ENCODE results near the gene NDUFS6.

NDUFS6 gene

DNA sequence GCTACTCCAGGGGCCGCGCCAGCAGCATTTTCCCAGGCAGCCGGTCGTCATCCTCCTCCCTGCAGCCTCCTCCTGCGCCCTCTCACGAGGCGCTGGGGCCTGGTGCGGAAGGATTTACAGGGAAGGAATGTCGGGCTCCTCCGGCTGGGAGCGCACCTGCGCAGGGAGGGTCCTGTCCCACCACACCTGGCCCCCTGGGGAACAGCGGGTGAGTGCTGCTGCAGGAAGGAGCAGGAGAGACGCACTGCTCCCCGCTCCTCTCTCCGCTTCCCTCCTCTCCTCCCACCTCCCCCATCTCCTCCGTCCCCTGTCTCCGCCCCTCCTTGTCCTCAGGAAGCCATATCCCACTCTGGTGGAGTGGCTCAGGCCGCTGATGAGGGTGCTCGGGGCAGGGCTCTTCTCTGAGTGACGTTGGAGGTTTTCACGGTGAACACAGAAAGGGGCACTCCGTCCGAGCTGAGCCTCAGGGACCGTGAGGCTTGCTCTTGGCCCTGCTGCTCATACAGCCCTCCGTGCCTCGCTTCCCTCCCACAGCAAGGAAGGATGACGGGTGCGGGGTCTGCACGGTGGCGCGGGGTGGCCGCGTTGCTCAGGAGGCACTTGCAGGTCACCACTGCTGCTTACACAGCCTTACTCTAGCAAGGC, 50.2 kb downstream of the NDUFS6 start:
- no peak for DNase-seq (ENCODE audit: insufficient read length, low spot score)
- TF ChIP-seq, protein P1, sequence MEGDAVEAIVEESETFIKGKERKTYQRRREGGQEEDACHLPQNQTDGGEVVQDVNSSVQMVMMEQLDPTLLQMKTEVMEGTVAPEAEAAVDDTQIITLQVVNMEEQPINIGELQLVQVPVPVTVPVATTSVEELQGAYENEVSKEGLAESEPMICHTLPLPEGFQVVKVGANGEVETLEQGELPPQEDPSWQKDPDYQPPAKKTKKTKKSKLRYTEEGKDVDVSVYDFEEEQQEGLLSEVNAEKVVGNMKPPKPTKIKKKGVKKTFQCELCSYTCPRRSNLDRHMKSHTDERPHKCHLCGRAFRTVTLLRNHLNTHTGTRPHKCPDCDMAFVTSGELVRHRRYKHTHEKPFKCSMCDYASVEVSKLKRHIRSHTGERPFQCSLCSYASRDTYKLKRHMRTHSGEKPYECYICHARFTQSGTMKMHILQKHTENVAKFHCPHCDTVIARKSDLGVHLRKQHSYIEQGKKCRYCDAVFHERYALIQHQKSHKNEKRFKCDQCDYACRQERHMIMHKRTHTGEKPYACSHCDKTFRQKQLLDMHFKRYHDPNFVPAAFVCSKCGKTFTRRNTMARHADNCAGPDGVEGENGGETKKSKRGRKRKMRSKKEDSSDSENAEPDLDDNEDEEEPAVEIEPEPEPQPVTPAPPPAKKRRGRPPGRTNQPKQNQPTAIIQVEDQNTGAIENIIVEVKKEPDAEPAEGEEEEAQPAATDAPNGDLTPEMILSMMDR (IDR thresholded peaks at IDR 0.05; ENCODE audit: insufficient read depth, missing control alignments): no peak
- no peak for FAIRE-seq

DNA sequence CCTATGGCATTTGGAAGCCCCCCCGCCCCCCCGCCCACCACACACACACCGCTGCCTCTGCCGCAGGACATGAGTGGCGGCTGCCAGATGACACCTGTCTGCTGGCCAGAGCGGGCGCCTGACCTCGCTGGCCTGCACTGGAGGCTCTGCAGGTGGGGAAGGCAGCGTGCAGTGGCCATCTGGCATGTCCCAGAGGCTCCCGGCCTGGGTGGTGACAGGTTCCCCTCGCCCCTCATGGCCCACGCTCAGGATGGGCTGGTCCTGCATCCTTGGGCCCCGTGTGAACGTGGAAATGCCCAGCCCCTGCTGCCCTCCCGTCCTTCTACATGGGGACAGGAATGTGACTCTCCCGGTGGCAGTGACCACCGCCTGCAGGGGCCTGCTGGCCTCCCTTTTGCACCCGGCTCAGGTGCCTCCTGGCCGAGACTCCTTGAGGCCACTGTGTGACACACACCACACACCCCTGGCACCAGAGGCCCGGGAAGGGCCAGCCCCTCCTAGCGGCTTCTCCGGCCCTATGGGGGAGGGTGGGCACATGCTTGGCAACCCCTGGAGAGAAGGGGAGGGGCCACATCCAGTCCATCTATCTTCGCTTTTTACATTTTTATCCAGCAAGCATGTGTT, 51.2 kb downstream of the NDUFS6 start:
- TF ChIP-seq, protein P1 (IDR thresholded peaks at IDR 0.05; ENCODE audit: insufficient read depth, missing control alignments): no peak
- no peak for DNase-seq (ENCODE audit: insufficient read length, low spot score)
- FAIRE-seq: no peak

DNA sequence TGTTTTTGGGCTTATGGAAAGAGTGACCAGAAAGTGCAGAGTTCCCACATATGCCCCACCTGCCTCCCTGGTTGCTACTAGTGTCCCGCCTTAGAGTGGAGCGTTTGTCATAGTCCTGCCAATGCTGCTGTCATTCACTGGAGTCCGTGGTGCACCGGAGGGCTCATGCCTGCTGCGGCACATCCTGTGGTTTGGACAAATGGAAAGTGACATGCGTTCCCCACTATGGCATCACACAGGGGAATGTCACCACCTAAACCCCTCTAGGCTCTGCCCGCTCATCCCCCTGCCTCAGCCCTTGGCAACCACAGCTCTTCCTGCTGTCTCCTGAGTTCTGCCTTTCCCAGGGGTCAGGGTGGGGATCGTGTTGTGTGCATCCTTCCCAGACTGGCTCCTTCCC, 52.3 kb downstream of the NDUFS6 start:
- TF ChIP-seq, protein P1 (IDR thresholded peaks at IDR 0.05; ENCODE audit: insufficient read depth, missing control alignments): no peak
- no peak for FAIRE-seq
- DNase-seq (ENCODE audit: insufficient read length, low spot score): no peak

DNA sequence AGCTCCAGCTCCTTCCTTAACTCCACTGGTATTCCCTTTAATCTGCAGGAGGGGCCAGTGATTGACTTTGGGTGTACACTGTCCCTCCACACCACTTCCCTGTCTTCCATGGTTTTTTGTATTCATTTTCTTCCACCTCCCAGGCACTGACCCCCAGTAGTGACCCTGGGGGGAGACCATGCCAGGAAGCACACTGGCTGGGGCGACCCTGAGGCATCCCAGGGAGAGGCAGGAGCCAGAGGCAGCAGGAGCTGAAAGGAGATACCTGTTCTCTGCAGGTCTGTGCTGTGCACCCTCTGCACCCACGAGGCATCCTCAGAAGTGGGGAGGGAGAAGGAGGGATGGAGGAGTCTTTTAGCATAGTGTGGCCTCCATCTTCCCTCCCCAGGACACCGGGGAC, 53.9 kb downstream of the NDUFS6 start:
- DNase-seq (ENCODE audit: insufficient read length, low spot score) (no peak), FAIRE-seq (no peak)
- TF ChIP-seq, protein P1 (IDR thresholded peaks at IDR 0.05; ENCODE audit: insufficient read depth, missing control alignments): no peak

DNA sequence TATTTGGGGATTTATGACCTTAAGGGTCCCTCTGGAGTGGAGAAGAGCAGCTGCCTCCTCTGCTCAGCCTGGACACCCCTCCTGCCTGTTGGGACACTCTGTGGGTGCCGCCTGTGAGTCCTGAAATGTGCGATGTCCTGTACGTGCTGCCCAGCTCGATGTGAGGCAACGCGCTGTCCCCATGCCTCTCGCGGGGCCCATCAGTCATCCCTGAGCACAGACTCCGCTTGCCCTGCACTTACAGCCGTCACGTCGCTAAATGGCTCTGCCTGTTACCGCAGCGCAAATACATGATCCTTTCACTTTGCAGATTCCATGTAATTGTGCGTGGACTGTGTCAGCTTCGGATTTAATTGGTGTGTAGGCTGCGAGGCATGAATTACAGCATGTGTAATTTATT, 54.4 kb downstream of the NDUFS6 start:
- DNase-seq (ENCODE audit: insufficient read length, low spot score) (no peak), FAIRE-seq (no peak)
- TF ChIP-seq, protein P1 (IDR thresholded peaks at IDR 0.05; ENCODE audit: insufficient read depth, missing control alignments): no peak

DNA sequence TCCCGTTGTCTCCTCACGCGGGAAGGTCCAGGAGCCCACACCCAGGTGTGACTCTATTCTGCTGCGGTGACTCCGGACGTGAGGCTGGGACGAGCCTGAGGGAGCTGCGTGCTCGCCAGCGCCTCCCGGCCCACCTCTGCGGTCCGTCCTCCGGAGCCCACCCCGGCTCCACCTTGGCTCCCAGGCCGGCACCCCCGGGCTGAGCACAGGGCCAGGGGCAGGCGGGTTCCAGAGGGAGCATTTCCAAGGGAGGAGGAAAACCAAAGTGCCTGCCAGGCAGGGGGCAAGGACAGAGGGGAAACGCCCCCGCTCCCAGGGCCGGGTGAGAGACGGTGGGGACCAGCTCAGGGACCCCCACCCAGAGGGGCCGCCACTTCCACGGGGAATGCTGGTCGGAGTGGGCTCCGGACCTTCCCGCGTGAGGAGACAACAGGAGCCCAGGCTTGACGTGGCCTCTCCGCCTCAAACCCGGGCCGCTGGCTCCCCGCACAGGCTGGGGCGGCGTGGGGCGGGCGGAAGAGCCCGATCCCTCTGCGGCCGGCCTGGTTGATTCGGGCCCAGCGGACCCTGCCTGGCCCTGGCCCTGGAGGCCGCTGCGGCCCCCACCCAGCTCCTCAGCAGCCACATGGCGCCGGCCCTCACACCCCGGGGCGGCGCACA, 55.5 kb downstream of the NDUFS6 start:
- DNase-seq (ENCODE audit: insufficient read length, low spot score) (no peak), FAIRE-seq (no peak)
- TF ChIP-seq, protein P1 (IDR thresholded peaks at IDR 0.05; ENCODE audit: insufficient read depth, missing control alignments): no peak

DNA sequence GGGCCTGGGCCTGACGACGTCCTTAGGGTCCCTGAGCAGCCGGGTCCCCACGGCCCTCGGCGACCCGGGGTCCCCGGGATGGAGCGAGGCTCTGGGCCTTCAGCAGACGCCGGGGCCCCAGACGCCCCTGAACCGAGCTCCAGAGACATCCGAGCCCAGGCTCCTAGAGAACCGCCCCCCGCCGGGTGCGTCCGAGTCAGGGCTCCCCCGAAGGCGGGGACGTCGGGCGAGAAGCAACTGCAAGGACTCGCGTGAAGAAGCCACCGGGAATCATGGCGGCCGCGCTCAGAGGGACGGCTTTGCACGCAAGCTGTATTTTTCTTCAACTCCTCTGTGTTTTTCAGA, 56.0 kb downstream of the NDUFS6 start:
- FAIRE-seq: no peak
- TF ChIP-seq, protein P1 (IDR thresholded peaks at IDR 0.05; ENCODE audit: insufficient read depth, missing control alignments): no peak
- no peak for DNase-seq (ENCODE audit: insufficient read length, low spot score)

Data from D721Med (cell line).